ENCODE results near the gene RND3.

Gene RND3

DNA sequence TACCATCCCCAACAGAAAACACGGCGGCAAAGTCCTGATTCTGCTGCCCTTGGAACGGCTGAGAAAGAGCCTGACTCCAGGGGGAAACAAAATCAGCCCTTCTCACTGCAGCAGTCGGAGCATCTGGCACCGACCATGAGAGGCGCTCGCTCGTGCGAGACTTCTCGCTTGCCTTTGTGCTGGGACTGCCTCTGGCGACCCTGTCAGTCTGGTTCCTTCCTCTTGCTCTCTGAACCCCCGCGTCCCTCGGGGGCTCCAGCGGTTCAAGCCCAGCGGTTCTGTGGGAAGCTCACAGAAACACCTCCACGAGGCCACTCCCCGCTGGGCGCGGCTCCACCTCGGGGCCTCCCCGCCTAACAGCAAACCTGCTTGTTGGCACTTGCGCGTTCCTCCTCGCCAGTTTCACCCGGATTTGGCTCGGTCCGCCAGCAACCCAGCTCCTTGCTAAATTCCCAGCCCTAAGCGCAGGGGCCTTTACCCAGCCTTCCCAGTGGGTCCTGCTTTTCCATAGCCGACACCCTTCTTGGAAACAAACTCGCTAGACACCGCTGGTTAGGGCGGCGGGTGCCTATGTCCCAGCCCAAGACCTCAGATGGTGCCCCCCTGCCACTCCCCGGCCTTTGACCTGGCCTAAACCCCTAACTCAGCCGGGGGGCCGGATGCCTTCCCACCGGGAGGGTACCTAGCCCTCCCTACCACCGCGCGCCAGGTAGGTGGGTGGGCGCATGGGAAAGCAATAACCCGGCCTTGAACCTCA lies 2.2 kb downstream of the RND3 start (continued):
- TF ChIP-seq ZBTB26 (tag by site-specific recombination; optimal IDR thresholded peaks at IDR 0.05), result no peak
- TF ChIP-seq ZBTB10 (tag by site-specific recombination; IDR thresholded peaks at IDR 0.05), result no peak
- TF ChIP-seq ZNF555 (tag by site-specific recombination; conservative IDR thresholded peaks at IDR 0.05), result no peak
- TF ChIP-seq ZNF416 (tag by site-specific recombination; IDR thresholded peaks at IDR 0.05), result no peak
- no peak for TF ChIP-seq ZNF394 (tag by site-specific recombination; IDR thresholded peaks at IDR 0.05; ENCODE audit: borderline replicate concordance)
- TF ChIP-seq ZNF585B (tag by site-specific recombination; IDR thresholded peaks at IDR 0.05), result no peak
- TF ChIP-seq ZNF449 (tag by site-specific recombination; IDR thresholded peaks at IDR 0.05), result no peak
- TF ChIP-seq ZNF398 (tag by site-specific recombination; IDR thresholded peaks at IDR 0.05), result no peak
- TF ChIP-seq WT1 (tag by site-specific recombination; IDR thresholded peaks at IDR 0.05), result no peak
- no peak for TF ChIP-seq MYNN (tag by site-specific recombination; IDR thresholded peaks at IDR 0.05; ENCODE audit: borderline replicate concordance)
- TF ChIP-seq KLF17 (tag by site-specific recombination; IDR thresholded peaks at IDR 0.05), result no peak
- TF ChIP-seq ZXDB (tag by site-specific recombination; IDR thresholded peaks at IDR 0.05), result peak; percentile 47
- no peak for TF ChIP-seq ZNF561 (tag by site-specific recombination; IDR thresholded peaks at IDR 0.05; ENCODE audit: borderline replicate concordance)
- no peak for TF ChIP-seq ZNF544 (tag by site-specific recombination; IDR thresholded peaks at IDR 0.05)
- TF ChIP-seq, protein P1, sequence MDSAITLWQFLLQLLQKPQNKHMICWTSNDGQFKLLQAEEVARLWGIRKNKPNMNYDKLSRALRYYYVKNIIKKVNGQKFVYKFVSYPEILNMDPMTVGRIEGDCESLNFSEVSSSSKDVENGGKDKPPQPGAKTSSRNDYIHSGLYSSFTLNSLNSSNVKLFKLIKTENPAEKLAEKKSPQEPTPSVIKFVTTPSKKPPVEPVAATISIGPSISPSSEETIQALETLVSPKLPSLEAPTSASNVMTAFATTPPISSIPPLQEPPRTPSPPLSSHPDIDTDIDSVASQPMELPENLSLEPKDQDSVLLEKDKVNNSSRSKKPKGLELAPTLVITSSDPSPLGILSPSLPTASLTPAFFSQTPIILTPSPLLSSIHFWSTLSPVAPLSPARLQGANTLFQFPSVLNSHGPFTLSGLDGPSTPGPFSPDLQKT (IDR thresholded peaks at IDR 0.05; ENCODE audit: borderline replicate concordance, low read depth, low read length), result no peak
- no peak for TF ChIP-seq ZNF473 (tag by site-specific recombination; IDR thresholded peaks at IDR 0.05)
- TF ChIP-seq, protein P2, sequence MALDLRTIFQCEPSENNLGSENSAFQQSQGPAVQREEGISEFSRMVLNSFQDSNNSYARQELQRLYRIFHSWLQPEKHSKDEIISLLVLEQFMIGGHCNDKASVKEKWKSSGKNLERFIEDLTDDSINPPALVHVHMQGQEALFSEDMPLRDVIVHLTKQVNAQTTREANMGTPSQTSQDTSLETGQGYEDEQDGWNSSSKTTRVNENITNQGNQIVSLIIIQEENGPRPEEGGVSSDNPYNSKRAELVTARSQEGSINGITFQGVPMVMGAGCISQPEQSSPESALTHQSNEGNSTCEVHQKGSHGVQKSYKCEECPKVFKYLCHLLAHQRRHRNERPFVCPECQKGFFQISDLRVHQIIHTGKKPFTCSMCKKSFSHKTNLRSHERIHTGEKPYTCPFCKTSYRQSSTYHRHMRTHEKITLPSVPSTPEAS (tag by site-specific recombination; IDR thresholded peaks at IDR 0.05), result no peak
- no peak for TF ChIP-seq ZNF426 (tag by site-specific recombination; IDR thresholded peaks at IDR 0.05)
- no peak for TF ChIP-seq PRDM1 (tag by site-specific recombination; IDR thresholded peaks at IDR 0.05)
- TF ChIP-seq MEIS1 (CRISPR knock-in tag; IDR thresholded peaks at IDR 0.05; ENCODE audit: borderline replicate concordance), result no peak
- no peak for TF ChIP-seq ZEB2 (tag by site-specific recombination; IDR thresholded peaks at IDR 0.05)
- no peak for TF ChIP-seq ZNF248 (tag by site-specific recombination; IDR thresholded peaks at IDR 0.05)
- TF ChIP-seq, protein P3, sequence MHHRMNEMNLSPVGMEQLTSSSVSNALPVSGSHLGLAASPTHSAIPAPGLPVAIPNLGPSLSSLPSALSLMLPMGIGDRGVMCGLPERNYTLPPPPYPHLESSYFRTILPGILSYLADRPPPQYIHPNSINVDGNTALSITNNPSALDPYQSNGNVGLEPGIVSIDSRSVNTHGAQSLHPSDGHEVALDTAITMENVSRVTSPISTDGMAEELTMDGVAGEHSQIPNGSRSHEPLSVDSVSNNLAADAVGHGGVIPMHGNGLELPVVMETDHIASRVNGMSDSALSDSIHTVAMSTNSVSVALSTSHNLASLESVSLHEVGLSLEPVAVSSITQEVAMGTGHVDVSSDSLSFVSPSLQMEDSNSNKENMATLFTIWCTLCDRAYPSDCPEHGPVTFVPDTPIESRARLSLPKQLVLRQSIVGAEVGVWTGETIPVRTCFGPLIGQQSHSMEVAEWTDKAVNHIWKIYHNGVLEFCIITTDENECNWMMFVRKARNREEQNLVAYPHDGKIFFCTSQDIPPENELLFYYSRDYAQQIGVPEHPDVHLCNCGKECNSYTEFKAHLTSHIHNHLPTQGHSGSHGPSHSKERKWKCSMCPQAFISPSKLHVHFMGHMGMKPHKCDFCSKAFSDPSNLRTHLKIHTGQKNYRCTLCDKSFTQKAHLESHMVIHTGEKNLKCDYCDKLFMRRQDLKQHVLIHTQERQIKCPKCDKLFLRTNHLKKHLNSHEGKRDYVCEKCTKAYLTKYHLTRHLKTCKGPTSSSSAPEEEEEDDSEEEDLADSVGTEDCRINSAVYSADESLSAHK (tag by site-specific recombination; IDR thresholded peaks at IDR 0.05), result no peak
- TF ChIP-seq KLF1 (tag by site-specific recombination; IDR thresholded peaks at IDR 0.05), result peak; percentile 23; the same call in 1 of the 2 replicates
- TF ChIP-seq ZNF114 (tag by site-specific recombination; IDR thresholded peaks at IDR 0.05), result no peak
- no peak for TF ChIP-seq ZNF266 (tag by site-specific recombination; IDR thresholded peaks at IDR 0.05; ENCODE audit: low read depth)
